Sigmoid colon (tissue), 4 donors: ENCODE data around the gene CNTFR.

Experiments used
- CTCF ChIP-seq, 4 experiments: fragments of 450-650 bp in 3 of 4; fragments of 200-600 bp in 1 of 4; IDR thresholded peaks; one replicate each; pipeline ENCODE4 v1.5.1; 2016 to 2019; ENCODE audit warnings: antibody characterized with exemption in 4 of 4, mild to moderate bottlenecking in 3 of 4, moderate library complexity in 2 of 4
- EP300 ChIP-seq, 4 donors: sonication (generic); formaldehyde crosslinking; IDR thresholded peaks; one replicate each; pipeline ENCODE4 v1.6.1; 2017; ENCODE audit warnings: antibody characterized with exemption in 4 of 4
- POLR2A ChIP-seq, 2 donors: fragments of 450-650 bp; IDR thresholded peaks; one replicate each; pipeline ENCODE4 v1.6.1; 2016; ENCODE audit warnings: antibody characterized with exemption in 2 of 2, mild to moderate bottlenecking in 2 of 2, moderate library complexity in 2 of 2
- POLR2AphosphoS5 ChIP-seq, 4 donors: sonication (generic); formaldehyde crosslinking; IDR thresholded peaks; one replicate each; pipeline ENCODE4 v1.6.1; 2017; ENCODE audit warnings: antibody characterized with exemption in 4 of 4

GRCh38 chr9:34506623-34507022 lies 82.9 kb downstream of the CNTFR start:
- TF ChIP-seq CTCF (IDR thresholded peaks at IDR 0.05) (no peak), POLR2A (IDR thresholded peaks at IDR 0.05) (no peak), POLR2AphosphoS5 (IDR thresholded peaks at IDR 0.05) (no peak), EP300 (IDR thresholded peaks at IDR 0.05) (no peak)
